ENCODE results near the gene AHI1.

AHI1 gene

GRCh38 chr6:135265278-135265677, 232.3 kb downstream of the AHI1 start:
- Histone ChIP-seq H3K4me1 (ENCODE audit: control insufficient read depth, insufficient read depth, low read length) (peaks cover under 1% of the 10 kb centered on the region), H3K9me3 (ENCODE audit: control insufficient read depth, insufficient read depth, low read length) (no peaks in the 10 kb centered on the region), H3K27me3 (ENCODE audit: control insufficient read depth, insufficient read depth, low read length) (no peaks in the 10 kb centered on the region), H3K9ac (ENCODE audit: low read depth, low read length) (no peak overlapping the region), H3K4me3 (ENCODE audit: low read depth, low read length) (no peak overlapping the region), H3K36me3 (ENCODE audit: control insufficient read depth, insufficient read depth, low read length) (no peaks in the 10 kb centered on the region)

- Histone ChIP-seq H3K4me1 (ENCODE audit: control insufficient read depth, insufficient read depth, low read length) (no peaks in the 10 kb centered on the region), H3K27me3 (ENCODE audit: control insufficient read depth, insufficient read depth, low read length) (no peaks in the 10 kb centered on the region), H3K9ac (ENCODE audit: low read depth, low read length) (no peak overlapping the region), H3K36me3 (ENCODE audit: control insufficient read depth, insufficient read depth, low read length) (no peaks in the 10 kb centered on the region), H3K4me3 (ENCODE audit: low read depth, low read length) (no peak overlapping the region), H3K9me3 (ENCODE audit: control insufficient read depth, insufficient read depth, low read length) (no peaks in the 10 kb centered on the region)
These were observed 235.4 kb downstream of the AHI1 start for GRCh38 chr6:135261872-135262725.

GRCh38 chr6:135260612-135261011, 236.9 kb downstream of the AHI1 start:
- H3K4me1 ChIP-seq (ENCODE audit: control insufficient read depth, insufficient read depth, low read length) = no peaks in the 10 kb centered on the region
- no peak overlapping the region for H3K4me3 ChIP-seq (ENCODE audit: low read depth, low read length)
- no peaks in the 10 kb centered on the region for H3K27me3 ChIP-seq (ENCODE audit: control insufficient read depth, insufficient read depth, low read length)
- H3K9ac ChIP-seq (ENCODE audit: low read depth, low read length) = no peak overlapping the region
- no peaks in the 10 kb centered on the region for H3K36me3 ChIP-seq (ENCODE audit: control insufficient read depth, insufficient read depth, low read length)
- no peaks in the 10 kb centered on the region for H3K9me3 ChIP-seq (ENCODE audit: control insufficient read depth, insufficient read depth, low read length)

GRCh38 chr6:135258970-135259369, 238.6 kb downstream of the AHI1 start:
- Histone ChIP-seq H3K9ac (ENCODE audit: low read depth, low read length) (no peak overlapping the region), H3K9me3 (ENCODE audit: control insufficient read depth, insufficient read depth, low read length) (peaks cover 3% of the 10 kb centered on the region), H3K36me3 (ENCODE audit: control insufficient read depth, insufficient read depth, low read length) (no peaks in the 10 kb centered on the region), H3K27me3 (ENCODE audit: control insufficient read depth, insufficient read depth, low read length) (no peaks in the 10 kb centered on the region), H3K4me3 (ENCODE audit: low read depth, low read length) (no peak overlapping the region), H3K4me1 (ENCODE audit: control insufficient read depth, insufficient read depth, low read length) (no peaks in the 10 kb centered on the region)

- Histone ChIP-seq H3K4me3 (ENCODE audit: low read depth, low read length) (no peak overlapping the region), H3K9me3 (ENCODE audit: control insufficient read depth, insufficient read depth, low read length) (peaks cover 3% of the 10 kb centered on the region), H3K4me1 (ENCODE audit: control insufficient read depth, insufficient read depth, low read length) (no peaks in the 10 kb centered on the region), H3K9ac (ENCODE audit: low read depth, low read length) (no peak overlapping the region), H3K27me3 (ENCODE audit: control insufficient read depth, insufficient read depth, low read length) (no peaks in the 10 kb centered on the region), H3K36me3 (ENCODE audit: control insufficient read depth, insufficient read depth, low read length) (no peaks in the 10 kb centered on the region)
These were observed 239.7 kb downstream of the AHI1 start for GRCh38 chr6:135257631-135258405.

- H3K9ac ChIP-seq (ENCODE audit: low read depth, low read length) = no peak overlapping the region
- H3K27me3 ChIP-seq (ENCODE audit: control insufficient read depth, insufficient read depth, low read length) = no peaks in the 10 kb centered on the region
- H3K9me3 ChIP-seq (ENCODE audit: control insufficient read depth, insufficient read depth, low read length) = peaks cover 3% of the 10 kb centered on the region
- peaks cover 5% of the 10 kb centered on the region for H3K4me1 ChIP-seq (ENCODE audit: control insufficient read depth, insufficient read depth, low read length)
- no peaks in the 10 kb centered on the region for H3K36me3 ChIP-seq (ENCODE audit: control insufficient read depth, insufficient read depth, low read length)
- no peak overlapping the region for H3K4me3 ChIP-seq (ENCODE audit: low read depth, low read length)
These were observed 240.7 kb downstream of the AHI1 start for GRCh38 chr6:135256866-135257265.

- H3K9me3 ChIP-seq (ENCODE audit: control insufficient read depth, insufficient read depth, low read length) = peaks cover 3% of the 10 kb centered on the region
- H3K4me3 ChIP-seq (ENCODE audit: low read depth, low read length) = no peak overlapping the region
- H3K9ac ChIP-seq (ENCODE audit: low read depth, low read length) = no peak overlapping the region
- H3K36me3 ChIP-seq (ENCODE audit: control insufficient read depth, insufficient read depth, low read length) = no peaks in the 10 kb centered on the region
- peaks cover 27% of the 10 kb centered on the region for H3K4me1 ChIP-seq (ENCODE audit: control insufficient read depth, insufficient read depth, low read length)
- H3K27me3 ChIP-seq (ENCODE audit: control insufficient read depth, insufficient read depth, low read length) = no peaks in the 10 kb centered on the region
These were observed 243.1 kb downstream of the AHI1 start for GRCh38 chr6:135254471-135254870.

GRCh38 chr6:135251498-135252441, 245.8 kb downstream of the AHI1 start:
- Histone ChIP-seq H3K4me1 (ENCODE audit: control insufficient read depth, insufficient read depth, low read length) (peaks cover 27% of the 10 kb centered on the region), H3K27me3 (ENCODE audit: control insufficient read depth, insufficient read depth, low read length) (no peaks in the 10 kb centered on the region), H3K9ac (ENCODE audit: low read depth, low read length) (no peak overlapping the region), H3K36me3 (ENCODE audit: control insufficient read depth, insufficient read depth, low read length) (no peaks in the 10 kb centered on the region), H3K4me3 (ENCODE audit: low read depth, low read length) (no peak overlapping the region), H3K9me3 (ENCODE audit: control insufficient read depth, insufficient read depth, low read length) (peaks cover 3% of the 10 kb centered on the region)

- peaks cover 27% of the 10 kb centered on the region for H3K4me1 ChIP-seq (ENCODE audit: control insufficient read depth, insufficient read depth, low read length)
- no peaks in the 10 kb centered on the region for H3K36me3 ChIP-seq (ENCODE audit: control insufficient read depth, insufficient read depth, low read length)
- no peaks in the 10 kb centered on the region for H3K27me3 ChIP-seq (ENCODE audit: control insufficient read depth, insufficient read depth, low read length)
- H3K9me3 ChIP-seq (ENCODE audit: control insufficient read depth, insufficient read depth, low read length) = peaks cover 3% of the 10 kb centered on the region
- peak overlapping the region; percentile 23 for H3K4me3 ChIP-seq (ENCODE audit: low read depth, low read length)
- H3K9ac ChIP-seq (ENCODE audit: low read depth, low read length) = no peak overlapping the region
These were observed 246.6 kb downstream of the AHI1 start for GRCh38 chr6:135250751-135251497.

GRCh38 chr6:135250234-135250633, 247.3 kb downstream of the AHI1 start:
- no peak overlapping the region for H3K4me3 ChIP-seq (ENCODE audit: low read depth, low read length)
- peaks cover 3% of the 10 kb centered on the region for H3K9me3 ChIP-seq (ENCODE audit: control insufficient read depth, insufficient read depth, low read length)
- H3K27me3 ChIP-seq (ENCODE audit: control insufficient read depth, insufficient read depth, low read length) = no peaks in the 10 kb centered on the region
- H3K4me1 ChIP-seq (ENCODE audit: control insufficient read depth, insufficient read depth, low read length) = peaks cover 27% of the 10 kb centered on the region
- no peaks in the 10 kb centered on the region for H3K36me3 ChIP-seq (ENCODE audit: control insufficient read depth, insufficient read depth, low read length)
- H3K9ac ChIP-seq (ENCODE audit: low read depth, low read length) = no peak overlapping the region

Measured in iPS-15b (cell line).